HG03045 (cell line): Measurements from ENCODE around the gene LRP5.

Experiments
- ATAC-seq: cut with Tn5 transposase; IDR thresholded peaks from one replicate; pipeline ENCODE4 v1.9.1; 2021; ENCODE audit warnings: mild to moderate bottlenecking, moderate library complexity; ENCODE audit not compliant: unreplicated experiment

The LRP5 gene

DNA sequence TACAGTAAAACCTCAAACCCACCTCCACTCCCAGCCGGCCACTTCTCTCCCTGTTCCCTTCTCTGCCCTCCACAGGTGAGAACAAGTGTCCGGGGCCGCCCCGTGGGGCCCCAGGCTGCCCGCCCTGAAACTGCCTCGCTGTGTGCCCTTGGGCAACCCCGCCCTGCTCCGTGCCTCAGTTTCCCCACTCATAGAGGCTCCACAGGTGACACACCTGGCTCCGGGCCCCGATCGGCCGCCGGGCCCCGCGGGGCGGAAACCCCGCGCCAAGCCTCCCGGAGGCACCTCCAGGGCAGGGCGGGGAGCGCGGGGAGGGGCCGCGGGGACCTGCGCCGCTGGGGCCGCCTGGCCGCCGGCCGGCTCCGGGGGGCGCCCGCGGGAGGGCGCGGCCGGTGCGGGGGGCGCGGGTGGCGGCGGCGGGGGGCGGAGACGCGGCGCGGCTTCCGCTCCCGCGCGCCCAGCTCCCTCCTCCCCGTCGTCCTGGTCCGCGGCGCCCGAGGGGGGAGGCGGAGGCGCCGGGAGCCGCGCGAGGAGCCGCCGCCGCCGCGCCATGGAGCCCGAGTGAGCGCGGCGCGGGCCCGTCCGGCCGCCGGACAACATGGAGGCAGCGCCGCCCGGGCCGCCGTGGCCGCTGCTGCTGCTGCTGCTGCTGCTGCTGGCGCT is at the start of gene LRP5:
TSS of gene LRP5 (plus strand) at position 475 of the 663 bp plus-strand sequence. CDS start at position 599, 124 bp downstream.
- no peak for ATAC-seq

DNA sequence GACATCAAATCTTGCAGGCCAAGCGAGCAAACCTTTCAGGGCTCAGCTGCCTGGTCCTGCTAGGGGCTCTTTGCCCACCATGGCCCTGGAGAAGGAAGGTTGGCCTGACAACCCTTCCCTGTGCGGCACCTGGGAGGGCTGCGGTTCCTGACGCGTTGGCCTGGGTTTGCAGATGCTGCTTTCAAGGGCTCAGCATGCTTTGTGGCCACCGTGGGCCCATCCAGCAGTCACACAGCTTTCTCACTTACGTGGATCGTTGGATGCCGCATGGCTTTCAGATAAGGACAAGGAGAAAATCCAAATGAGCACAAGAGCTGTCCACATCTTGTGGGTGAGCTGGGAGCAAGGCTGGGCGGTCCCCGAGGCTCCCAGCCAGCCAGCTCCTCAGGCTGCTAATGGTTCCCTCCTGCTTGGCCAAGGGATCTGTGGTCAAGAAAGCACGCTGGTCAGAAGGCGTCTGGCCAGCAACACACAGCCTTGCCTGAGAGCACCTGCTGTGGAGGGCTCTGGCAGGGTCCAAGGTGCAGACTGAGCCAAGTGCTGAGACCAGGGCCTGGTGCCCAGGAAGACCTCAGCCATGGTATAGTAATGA is 48.9 kb upstream of the LRP5 start:
- no peak for ATAC-seq

DNA sequence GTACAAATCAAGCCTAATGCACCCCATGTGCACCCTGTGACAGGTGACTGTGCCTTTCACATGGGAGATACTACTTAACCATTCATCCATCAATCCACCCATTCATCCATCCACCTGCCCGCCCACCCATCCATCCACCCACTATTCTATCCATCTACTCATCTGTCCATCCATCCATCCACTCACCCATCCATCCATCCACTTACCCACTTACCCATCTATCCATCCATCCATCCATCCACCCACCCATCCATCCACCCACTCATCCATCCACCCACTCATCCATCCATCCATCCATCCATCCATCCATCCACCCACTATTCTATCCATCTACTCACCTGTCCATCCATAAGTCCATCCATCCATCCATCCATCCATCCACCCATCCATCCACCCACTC is 48.1 kb upstream of the LRP5 start:
- no peak for ATAC-seq

DNA sequence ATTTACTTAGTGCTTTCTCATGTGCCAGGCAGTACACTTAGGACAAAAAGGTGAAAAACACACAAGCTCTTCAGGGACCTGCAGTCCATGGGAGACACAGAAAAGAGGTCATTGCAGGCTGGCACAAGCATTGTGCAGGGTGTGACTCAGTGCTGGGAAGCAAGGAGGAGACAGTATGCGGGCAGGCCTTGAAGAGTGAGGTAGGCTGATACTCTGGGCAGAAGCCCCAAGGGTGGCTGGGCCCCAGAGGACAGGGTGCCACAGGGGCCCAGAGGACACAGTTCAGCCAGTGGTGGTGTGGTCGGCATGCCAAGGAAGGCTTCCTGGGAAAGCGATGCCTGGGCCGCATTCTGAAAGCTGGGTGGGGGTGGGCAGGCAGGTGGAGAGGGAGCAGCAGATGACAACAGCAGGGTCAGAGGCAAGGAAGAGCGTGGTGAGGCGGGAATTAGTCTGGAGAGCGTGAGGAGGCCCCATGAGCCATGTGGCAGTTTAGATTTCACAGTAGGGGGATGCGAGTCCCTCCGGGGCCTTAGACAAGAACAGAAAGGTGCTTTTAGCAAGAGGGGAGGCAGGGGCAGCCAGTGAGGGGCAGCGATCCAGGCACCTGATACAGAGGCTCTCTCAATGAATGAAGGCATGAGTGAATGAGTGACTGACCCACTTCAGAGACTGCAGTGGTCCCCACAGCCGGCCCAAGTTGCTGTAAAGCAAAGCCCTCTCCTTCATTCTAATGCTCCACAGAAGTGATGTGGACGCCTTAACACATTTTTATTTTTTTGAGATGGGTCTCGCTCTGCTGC is 47.5 kb upstream of the LRP5 start:
- ATAC-seq = no peak

DNA sequence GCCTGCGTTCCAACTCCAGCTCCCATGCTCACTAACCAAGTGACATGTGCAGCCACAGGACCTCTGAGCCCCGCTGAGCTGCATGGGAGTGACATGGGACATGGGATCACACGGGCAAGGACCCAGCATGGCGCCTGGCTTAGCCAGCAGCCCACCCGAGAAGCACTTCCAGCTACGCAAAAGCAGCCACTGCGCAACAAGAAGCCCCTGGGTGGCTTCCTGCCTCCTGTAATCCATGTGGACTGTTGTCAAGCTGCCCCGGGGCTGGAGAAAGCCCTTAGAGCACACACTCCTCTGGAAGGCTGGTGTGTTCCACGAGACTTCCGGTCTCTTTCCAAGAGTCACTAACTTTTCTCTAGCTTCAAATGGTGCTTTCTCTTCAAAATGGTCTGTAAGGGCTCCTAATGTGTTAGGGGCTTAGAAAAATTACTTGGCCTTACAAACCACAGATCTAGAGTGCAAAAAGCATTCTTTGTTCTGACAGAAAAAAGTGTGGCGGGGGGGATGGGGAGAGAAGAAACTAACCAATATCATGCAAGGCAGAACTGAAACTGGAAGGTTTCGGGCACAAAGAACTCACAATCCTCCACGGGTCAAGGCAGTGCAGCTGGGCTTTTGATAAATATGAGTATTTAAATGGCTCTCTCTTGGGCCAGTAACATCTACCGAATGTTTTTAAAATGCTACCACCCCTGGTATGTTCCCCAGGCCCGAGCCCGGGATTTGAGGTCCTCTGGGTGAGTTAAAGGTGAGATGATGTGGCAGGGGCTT is 46.1 kb upstream of the LRP5 start:
- ATAC-seq = peak; percentile 64

DNA sequence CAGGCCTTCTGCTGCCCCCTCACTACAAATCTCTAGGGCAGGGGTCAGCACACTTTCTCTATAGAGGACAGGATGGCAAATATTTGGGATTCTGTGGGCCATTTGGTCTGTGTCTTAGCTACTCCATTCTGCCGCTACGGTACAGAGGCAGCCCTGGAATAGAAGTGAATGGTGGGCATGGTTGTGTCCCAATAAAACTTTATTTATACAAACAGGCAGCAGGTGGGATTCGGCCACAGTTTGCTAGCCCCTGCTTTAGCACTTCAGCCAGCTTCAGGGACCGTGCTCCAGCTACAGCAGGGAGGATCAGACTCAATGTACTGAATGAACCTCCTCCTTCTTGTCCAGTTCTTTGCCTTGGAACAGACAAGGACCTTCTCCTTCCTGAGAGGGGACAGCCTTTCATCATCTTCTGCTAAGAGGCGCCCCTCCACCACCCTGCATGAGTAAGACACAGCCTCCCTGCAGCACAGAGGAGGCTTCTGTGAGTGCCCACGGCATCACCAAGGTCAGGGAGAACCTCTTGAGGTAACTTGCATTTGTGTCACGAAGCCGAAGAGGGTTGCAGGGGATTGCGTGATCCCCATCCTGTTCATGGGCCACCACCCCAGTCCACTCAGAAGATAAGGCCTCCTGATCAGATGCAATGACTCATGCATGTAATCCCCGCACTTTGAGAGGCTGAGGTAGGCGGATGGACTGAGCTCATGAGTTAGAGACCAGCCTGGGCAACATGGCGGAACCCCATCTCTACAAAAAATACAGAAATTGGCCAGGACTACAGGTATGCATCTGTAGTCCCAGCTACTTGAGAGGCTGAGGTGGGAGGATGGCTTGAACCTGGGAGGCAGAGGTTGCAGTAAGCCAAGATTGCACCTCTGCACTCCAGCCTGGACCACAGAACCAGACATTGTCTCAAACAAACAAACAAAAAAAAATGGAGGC is 45.2 kb upstream of the LRP5 start:
- no peak for ATAC-seq

DNA sequence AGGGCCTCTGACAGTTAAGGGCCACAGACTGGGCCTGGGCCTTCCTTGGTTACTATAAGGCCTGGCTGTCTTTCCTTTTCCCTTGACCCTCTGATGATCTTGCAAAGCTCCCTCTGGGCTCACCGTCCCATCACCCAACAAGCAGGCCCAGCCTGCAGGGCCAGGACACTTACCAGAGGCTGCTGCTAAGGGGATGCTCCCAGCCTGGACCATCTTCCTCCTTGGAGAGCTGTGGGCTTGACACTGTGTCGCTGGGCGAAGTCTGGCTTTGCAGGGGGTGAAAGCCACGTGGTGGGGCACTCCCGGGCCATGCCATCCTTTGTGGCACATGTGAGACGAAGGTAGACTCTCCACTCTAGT is 44.5 kb upstream of the LRP5 start:
- no peak for ATAC-seq

DNA sequence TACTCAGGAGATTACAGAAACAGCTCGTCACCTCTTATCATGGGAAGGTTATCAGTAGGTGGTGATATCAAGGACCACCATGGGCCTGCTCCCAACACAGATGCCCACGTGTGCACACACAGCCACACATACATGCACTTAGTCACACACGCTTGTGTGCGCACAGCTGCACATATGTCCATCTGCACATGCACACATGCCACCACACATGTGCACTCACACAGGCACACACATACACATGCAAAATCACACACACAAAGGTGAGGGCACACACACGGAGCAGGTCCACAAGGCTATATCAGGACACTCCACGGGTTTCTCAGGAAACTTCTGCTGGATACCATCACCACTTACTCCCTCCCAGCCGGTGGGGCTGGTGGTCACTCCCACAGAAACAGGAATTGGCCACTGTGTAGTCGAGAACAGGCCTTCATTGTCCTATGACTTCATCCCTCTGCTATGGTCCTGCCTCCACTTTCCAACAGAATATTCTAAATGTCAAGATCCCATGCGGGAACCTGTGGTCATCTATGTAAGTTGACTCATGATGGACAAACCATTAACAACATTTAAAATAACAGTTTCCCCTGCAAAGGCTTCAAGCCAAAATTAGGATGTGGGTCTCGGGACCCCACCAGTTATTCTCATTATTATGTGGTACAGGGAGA is 42.8 kb upstream of the LRP5 start:
- ATAC-seq = no peak

DNA sequence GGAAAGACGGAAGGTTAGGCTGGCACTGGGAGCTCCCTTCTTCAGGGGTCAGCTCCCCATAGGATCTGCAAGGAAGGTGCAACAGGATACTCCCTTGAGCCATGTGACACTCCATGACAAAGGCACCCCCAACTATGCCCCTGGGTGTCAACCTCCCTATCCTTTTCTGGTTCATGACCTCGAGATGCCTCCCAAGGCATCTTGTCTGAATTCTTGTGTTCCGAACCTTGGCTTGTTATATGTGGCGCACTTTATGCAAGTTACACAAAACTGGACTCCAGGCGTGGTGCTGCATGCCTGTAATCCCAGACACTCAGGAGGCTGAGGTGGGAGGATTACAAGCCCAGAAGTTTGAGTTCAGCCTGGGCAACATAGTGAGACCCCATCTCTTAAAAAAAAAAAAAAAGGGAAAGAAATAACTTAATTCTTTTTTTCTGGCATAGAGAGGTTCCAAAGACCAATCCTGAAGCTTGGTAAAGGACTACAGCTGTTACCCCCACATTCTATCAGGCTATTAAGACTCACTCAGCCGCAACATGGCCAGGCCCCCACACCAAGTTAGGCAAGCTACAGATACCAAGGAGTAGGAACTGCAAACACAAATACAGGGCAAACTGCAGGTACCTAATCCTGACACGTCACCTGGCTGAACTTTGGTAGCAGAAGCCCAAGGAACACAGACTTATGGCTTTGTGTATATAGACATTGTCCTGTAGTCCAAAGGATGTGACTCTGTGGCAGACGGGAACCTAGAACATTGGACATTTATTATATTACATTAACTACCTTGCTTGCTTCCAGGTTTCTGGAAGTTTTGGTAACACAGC is 42.0 kb upstream of the LRP5 start:
- ATAC-seq = no peak

DNA sequence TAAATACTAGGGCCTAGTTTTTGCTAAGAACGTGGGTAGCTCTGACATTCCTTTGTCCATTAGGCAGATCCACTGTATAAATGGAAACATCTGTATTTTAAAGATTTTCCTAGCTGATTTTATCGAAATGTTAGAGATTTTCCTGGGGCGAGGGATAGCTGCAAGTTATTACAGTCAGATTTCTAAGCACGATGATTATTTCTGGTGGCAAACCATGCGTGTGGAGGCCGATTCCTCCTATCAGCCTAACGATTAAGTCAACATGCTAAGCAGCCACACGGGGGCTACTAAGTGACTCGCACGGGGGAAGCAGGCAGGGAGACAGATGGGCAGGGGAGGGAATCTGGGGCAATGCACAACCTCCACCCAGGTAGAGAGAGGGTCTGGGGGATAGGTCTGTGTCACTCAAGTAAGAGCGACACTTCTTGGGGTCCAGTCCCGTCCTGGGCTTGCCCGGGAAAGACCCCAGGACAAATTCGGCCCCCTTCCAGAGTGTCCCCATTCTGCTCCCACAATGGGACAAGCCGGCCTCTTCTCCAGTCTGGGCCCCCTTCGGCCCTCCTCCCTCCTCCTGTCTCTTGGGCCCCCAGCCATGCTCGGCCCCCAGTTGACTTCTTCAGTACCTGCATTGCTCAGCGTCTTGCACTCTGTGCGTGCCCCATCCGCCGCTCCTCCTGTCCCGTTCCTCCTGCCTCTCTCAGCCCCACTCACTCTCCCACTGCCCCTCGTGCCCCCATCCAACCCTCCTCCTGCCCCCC is 41.2 kb upstream of the LRP5 start:
- ATAC-seq = peak; percentile 18

DNA sequence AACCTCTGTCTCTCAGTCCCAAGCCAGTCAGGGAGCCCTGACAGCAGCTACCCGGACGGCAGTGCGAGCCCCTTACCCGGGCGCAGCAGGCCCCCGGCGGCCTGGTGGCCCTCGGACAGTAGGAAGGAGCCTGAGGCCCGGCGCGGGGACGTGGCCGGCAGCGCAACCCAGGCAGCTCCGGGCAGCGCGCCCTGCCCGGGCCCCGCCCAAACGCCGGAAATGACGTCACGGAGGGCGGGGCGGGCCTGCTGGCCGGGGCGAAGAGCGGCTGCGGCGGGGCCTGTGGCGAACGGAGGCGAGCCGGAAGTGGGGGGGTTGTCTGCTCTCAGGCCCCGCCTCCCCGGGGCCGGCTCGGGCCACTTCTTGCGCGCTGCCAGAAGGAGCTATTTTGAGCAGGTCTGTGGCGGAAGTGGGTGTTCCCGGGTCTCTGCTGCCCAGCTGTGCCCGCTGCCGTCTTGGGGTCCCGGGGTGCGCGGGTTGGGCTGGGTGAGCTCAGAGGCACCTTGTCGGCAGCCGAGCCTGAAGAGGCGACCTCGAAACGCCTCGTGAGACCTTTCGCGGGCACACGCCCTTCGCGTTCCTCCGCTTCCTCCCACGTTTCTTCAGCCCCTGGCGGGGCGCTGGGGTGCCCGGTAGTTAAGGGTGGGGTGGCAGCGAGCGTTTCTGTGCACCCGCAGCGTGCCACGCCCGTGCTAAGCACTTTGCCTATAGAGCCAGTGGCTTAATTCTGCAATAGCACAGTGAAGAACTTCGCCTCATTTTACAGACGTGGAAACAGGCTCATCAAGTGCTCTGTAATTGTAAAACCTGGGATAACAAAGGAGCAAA is 40.4 kb upstream of the LRP5 start, which contains the start of gene C11orf24:
TSS of gene C11orf24 (minus strand) at position 193 of the 828 bp plus-strand sequence. CDS start 8,206 bp downstream, outside the sequence.
- ATAC-seq = peak; percentile 79

DNA sequence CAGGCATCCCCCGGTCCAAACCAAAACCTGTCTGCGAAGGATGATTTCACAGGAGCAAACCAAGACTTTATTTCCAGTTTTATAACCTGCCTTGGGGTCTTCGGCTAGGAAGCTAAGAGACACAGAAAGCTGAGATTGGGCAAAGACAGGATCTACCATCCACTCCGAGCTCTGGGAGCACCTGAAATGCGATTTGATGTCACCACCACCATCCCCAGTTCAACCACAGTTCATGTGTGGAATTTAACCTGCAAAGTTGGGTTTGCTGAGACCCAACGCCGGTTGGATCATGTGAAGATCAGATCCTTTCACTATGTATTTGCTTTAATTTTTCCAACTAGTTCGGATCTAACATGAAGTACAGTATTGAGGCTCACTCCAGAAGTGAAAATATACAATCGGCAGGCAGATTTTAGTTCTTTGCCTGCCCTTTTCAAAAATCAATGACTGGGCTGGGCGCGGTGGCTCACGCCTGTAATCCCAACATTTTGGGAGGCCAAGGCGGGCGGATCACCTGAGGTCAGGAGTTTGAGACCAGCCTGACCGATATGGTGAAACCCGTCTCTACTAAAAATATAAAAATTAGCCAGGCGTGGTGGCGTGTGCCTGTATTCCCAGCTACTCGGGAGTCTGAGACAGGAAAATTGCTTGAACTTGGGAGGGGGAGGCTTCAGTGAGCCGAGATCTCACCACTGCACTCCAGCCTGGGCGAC is 39.2 kb upstream of the LRP5 start:
- no peak for ATAC-seq

DNA sequence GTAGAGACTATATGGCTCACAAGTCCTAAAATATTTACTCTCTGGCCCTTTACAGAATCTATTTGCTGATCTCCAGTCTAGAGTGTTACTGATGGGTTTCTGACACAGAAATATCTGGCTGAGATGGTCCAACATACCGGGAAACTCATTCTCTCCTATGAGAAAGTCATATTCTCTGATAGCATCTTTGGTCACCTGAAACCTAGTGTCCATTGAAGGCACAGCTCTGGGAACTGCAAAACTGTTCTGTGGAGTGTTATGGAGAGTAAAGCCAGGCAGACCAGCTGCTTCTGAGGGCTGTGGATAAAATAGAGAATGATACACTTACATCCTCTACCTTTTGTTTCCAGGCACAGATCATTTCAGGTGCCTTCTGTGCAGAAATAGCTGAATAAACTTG is 38.1 kb upstream of the LRP5 start:
- no peak for ATAC-seq

DNA sequence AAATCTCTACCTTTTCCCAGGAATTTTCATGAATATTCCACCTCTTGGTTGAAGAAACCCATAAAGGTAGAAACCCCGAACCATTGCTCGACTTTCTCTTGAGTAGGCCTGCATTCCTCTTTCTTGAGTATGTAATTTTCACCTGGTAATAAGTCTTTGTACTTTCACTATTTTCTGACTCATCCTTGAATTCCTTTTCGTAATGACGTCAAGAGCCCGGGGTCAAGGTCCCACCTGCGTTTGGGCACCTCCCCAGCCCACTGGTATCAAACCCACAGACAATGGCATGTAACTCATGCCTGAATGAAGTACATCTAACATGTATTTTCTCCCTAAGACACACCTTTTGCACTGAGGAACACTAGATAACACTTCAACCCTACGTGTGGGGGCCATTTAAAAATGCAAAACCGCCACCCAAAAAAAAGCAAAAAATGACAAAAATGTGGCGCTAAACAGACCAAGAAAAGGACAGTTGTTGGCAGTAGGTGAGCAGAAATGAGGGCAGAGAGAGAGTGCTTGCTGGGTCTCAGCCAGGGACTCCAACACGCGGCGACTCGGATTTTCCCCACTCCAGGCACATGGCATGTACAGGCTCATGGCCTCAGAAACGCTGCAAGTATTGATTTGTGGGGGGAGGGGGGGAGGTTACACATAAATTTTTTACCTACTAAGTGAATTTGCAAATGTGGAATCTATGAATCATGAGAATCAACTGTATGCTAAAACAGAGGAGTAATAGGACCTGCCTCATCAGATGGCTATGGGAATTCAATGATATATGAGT is 36.5 kb upstream of the LRP5 start:
- no peak for ATAC-seq

DNA sequence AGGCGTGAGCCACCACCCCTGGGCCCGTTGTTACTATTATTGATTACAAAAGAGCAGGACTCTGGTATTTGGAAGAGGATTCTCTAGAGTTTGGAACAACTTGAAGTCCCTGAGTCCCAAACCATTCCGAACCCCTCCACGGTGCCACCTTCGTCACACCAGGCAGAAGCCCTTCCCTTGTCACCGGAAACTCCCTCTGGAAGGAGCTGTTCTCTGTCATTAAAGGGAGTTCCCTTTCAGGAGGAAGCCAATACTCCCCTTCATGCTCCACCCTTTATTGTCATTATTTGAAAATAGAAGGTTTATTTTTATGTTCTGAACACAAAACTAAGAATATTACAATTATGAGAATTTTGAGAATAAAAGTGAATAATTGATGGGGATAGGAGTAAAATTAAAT is 35.5 kb upstream of the LRP5 start:
- ATAC-seq = no peak

DNA sequence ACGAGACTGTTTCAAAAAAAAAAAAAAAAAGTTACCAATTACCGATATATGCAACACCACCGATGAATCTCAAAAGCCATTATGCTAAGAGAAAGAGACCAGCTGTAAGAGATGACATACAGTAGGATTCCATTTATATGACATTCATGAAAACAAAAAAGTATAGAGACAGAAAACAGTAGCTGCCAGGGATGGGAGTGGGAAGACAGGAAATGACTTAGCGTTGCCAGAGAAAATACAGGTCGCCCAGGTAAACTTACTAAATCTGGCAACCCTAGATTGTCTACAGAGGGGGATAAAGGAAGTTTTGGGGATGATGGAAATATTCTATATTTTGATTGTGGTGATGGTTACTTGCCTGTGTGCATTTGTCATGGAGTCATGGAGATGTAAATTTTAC is 32.7 kb upstream of the LRP5 start:
- no peak for ATAC-seq
